HG02884 (cell line): ENCODE results near the gene ARHGEF19.

Experiments used
- ATAC-seq: cut with Tn5 transposase; IDR thresholded peaks from one replicate; pipeline ENCODE4 v1.9.1; 2021; ENCODE audit warnings: mild to moderate bottlenecking, moderate library complexity; ENCODE audit not compliant: unreplicated experiment

The ARHGEF19 gene

GRCh38 chr1:16184557-16185303 is 27.7 kb downstream of the ARHGEF19 start:
- no peak for ATAC-seq

GRCh38 chr1:16183765-16184556 is 28.5 kb downstream of the ARHGEF19 start:
- no peak for ATAC-seq

- ATAC-seq: no peak
Observed at GRCh38 chr1:16183179-16183578, 29.3 kb downstream of the ARHGEF19 start.

GRCh38 chr1:16181887-16182719 is 30.3 kb downstream of the ARHGEF19 start:
- no peak for ATAC-seq

GRCh38 chr1:16180291-16180824 is 32.1 kb downstream of the ARHGEF19 start:
- ATAC-seq: no peak

- ATAC-seq: no peak
Observed at GRCh38 chr1:16178596-16179497, 33.6 kb downstream of the ARHGEF19 start.

GRCh38 chr1:16177306-16177705 is 35.1 kb downstream of the ARHGEF19 start:
- ATAC-seq: no peak

- ATAC-seq: no peak
Observed at GRCh38 chr1:16176653-16177052, 35.8 kb downstream of the ARHGEF19 start.

GRCh38 chr1:16175610-16176553 is 36.6 kb downstream of the ARHGEF19 start:
- ATAC-seq: no peak

GRCh38 chr1:16174886-16175598 is 37.4 kb downstream of the ARHGEF19 start:
- ATAC-seq: no peak

- no peak for ATAC-seq
Observed at GRCh38 chr1:16174261-16174868, 38.1 kb downstream of the ARHGEF19 start.

GRCh38 chr1:16173447-16174260 is 38.8 kb downstream of the ARHGEF19 start:
- ATAC-seq: no peak

- no peak for ATAC-seq
Observed at GRCh38 chr1:16172964-16173446, 39.4 kb downstream of the ARHGEF19 start.

- ATAC-seq: no peak
Observed at GRCh38 chr1:16172218-16172830, 40.1 kb downstream of the ARHGEF19 start.

GRCh38 chr1:16171314-16172151 is 40.9 kb downstream of the ARHGEF19 start:
- ATAC-seq: no peak

- no peak for ATAC-seq
Observed at GRCh38 chr1:16170283-16170673, 42.2 kb downstream of the ARHGEF19 start.
